Fibroblast of mammary gland (primary cell): ENCODE results near the gene ATXN1.
A peak's percentile ranks its signal among the peaks of the same experiment; 100 is the strongest.
"Not testable (repeated sequence)": the region's sequence is repeated elsewhere in the genome, so short reads cannot be mapped to it uniquely, and the experiment has no call there.

Source experiments
- DNase-seq: peaks from one replicate; pipeline ENCODE4 v3.0.0-alpha.2; 2010; ENCODE audit warnings: low read depth
- H3K4me3 ChIP-seq: 2 replicates; pipeline ENCODE4 v1.5.1; 2011; ENCODE audit warnings: low read depth, mild to moderate bottlenecking, low read length, moderate library complexity; ENCODE audit not compliant: control insufficient read depth
- TF ChIP-seq, protein P1 (sequence below): conservative IDR thresholded peaks from 2 replicates; pipeline ENCODE4 v1.5.1; 2011; ENCODE audit warnings: low read depth, low read length, inconsistent platforms; ENCODE audit not compliant: control insufficient read depth, insufficient read depth

The ATXN1 gene

DNA sequence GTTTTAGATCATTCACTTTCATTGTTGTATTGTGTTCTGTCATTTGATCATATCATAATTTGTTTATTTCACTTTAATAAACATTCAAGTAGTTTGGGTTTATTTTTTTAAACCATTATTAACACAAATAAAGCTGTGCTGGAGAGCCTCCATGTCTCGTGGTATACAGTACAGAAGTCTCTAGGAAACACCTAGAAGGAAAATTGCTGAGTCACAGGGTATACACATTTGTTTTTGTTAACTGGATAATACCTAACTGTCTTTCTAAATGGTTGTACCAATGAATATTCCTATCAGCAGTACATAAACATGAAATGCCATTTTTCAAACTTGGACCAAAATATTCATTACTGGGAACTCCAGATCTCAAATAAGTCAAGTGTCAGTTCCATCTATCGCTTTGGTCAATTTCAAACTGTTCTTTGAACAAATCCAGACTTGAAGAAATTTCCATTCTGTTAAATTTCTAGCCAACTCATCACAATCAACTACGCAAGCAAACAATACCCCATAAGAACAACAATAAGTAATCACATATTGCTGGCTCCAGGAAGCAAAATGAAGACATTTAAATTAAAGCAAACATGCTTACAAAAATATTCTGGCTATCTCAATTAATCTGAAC is 138.1 kb downstream of the ATXN1 start:
- DNase-seq, result peak; percentile 31
- H3K4me3 ChIP-seq, result no peak overlapping the region
- TF ChIP-seq, protein P1, sequence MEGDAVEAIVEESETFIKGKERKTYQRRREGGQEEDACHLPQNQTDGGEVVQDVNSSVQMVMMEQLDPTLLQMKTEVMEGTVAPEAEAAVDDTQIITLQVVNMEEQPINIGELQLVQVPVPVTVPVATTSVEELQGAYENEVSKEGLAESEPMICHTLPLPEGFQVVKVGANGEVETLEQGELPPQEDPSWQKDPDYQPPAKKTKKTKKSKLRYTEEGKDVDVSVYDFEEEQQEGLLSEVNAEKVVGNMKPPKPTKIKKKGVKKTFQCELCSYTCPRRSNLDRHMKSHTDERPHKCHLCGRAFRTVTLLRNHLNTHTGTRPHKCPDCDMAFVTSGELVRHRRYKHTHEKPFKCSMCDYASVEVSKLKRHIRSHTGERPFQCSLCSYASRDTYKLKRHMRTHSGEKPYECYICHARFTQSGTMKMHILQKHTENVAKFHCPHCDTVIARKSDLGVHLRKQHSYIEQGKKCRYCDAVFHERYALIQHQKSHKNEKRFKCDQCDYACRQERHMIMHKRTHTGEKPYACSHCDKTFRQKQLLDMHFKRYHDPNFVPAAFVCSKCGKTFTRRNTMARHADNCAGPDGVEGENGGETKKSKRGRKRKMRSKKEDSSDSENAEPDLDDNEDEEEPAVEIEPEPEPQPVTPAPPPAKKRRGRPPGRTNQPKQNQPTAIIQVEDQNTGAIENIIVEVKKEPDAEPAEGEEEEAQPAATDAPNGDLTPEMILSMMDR, result no peak

DNA sequence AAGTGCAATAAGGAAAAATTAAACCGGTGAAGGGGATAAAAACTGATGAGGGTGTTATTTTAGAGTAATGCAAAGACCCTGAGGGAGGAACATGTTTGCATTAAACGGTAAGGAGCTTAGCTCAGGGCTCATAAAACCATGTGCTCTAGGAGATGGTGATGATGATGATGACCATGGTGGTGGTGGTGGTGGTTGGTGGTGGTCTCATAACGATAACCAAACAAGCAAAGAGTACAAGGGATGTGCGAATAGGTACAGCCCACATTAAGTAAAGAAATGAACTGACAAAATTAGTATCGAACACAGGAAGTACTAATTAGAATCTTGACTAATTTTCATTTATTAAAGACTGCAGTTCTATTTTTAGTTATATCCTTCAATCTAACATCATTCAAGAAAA is 139.1 kb downstream of the ATXN1 start:
- DNase-seq, result no peak
- no peak overlapping the region for H3K4me3 ChIP-seq
- TF ChIP-seq, protein P1, result no peak

DNA sequence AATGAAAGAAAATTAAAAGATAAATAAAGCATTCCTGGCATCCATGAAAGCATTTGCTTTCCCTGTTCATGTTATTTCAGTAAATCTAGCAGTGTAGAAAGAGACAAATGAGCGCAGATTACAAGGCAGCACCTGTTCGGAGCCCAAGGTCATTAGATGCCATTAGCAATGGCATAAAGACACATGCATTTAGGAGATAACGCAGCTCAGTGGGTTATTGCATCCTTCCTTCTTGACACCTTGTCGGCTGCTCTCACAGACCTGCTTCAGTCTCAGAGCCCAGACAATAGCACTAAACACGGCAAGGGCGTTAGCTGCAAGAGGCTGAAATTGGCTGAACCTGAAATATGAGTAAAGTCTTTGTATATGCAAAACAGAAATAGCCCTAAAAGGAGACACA is 140.3 kb downstream of the ATXN1 start:
- no peak overlapping the region for H3K4me3 ChIP-seq
- TF ChIP-seq, protein P1, result no peak
- DNase-seq, result no peak

DNA sequence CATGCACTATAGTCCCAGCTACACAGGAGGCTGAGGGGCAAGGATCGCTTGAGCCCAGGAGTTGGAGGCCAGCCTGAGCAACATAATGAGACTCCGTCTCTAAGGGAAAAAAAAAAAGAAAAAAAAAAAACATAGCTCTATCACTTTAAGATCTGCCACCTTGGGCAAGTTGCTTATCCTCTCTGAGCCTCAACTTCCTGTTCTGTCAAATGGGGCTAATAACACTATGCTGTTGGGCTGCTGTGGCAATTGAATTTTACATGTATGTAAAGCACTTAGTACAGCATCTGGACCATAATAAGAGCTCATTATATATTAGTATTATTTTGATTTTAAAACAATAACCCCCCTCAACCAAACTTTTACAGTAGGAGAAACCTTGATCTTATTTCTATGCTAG is 141.5 kb downstream of the ATXN1 start:
- no peak for DNase-seq
- H3K4me3 ChIP-seq, result no peak overlapping the region
- TF ChIP-seq, protein P1, result no peak

DNA sequence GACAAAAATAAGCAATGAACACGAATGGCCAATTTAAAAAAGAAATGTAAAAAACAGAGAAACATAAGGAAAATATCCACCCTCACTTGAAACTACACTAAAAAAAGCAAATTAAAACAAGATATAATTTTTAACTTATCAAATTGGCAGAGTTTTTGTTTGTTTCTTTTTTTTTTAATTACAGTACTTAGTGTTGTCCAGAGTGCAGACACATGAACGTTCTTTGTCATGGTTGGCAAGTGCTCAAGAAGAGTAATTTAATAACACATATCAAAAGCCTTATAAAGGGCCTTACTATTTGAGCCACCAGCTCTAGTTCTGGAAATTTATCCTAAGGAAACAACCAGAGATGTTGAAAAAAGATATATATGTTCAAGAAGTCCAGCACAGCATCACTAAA is 142.3 kb downstream of the ATXN1 start:
- TF ChIP-seq, protein P1, result no peak
- H3K4me3 ChIP-seq, result no peak overlapping the region

DNA sequence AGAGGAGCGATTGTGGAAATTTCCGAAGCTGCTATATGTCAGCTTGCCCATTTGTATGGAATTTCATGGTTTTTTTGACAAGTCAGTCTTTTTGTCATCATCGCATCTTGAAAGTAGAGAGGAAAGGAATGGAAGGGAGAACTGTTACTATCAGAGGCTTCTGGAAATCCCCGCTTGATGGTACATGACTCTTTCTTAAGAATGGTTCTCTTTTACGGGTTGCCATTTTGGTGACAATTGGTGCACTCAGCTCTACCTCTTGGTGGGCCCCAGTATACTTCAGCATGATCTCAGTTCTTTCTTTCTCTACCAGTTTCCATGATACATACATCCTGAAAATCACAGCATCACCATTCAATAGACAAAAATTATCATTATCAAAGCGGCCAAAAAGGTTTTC is 146.0 kb downstream of the ATXN1 start:
- DNase-seq, H3K4me3 ChIP-seq: not testable (repeated sequence)

More for the DNA sequence above, 142.3 kb downstream of the ATXN1 start:
- peak; percentile 14 for DNase-seq

DNA sequence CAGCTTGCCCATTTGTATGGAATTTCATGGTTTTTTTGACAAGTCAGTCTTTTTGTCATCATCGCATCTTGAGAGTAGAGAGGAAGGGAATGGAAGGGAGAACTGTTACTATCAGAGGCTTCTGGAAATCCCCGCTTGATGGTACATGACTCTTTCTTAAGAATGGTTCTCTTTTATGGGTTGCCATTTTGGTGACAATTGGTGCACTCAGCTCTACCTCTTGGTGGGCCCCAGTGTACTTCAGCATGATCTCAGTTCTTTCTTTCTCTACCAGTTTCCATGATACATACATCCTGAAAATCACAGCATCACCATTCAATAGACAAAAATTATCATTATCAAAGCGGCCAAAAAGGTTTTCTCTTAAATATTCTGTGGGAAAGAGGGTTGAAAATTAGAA is 147.1 kb downstream of the ATXN1 start:
- H3K4me3 ChIP-seq, DNase-seq: not testable (repeated sequence)

DNA sequence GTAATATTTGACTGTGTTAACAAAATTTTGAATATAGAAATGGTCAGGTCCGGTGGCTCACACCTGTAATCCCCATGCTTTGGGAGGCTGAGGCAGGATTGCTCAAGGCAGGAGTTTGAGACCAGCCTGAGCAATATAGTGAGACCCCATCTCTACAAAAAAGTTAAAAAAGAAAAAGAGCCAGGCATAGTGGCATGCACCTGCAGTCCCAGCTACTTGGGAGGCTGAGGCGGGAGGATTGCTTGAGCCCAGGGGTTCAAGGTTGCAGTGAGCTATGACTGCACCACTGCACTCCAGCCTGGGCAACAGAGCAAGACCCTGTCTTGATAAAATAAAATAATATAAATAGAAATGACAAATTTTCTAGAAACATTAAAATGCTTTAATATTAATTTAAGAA is 147.8 kb downstream of the ATXN1 start:
- DNase-seq, H3K4me3 ChIP-seq: not testable (repeated sequence)
